GM11168 (cell line): Measurements from ENCODE around the gene TECPR2.

Experiments
- in situ Hi-C: fragments of 300-500 bp; cut with MboI; formaldehyde crosslinking; loops from one replicate; pipeline ENCODE4 v1.12.0; 2022; ENCODE audit warnings: low sequenced_read_pairs; ENCODE audit not compliant: unreplicated experiment

Gene TECPR2

GRCh38 chr14:102419716-102420115 is 57.0 kb downstream of the TECPR2 start:
- in situ Hi-C loops, result no loop called here

- in situ Hi-C loops, result no loop called here
Observed at GRCh38 chr14:102421411-102422057, 58.8 kb downstream of the TECPR2 start.

DNA sequence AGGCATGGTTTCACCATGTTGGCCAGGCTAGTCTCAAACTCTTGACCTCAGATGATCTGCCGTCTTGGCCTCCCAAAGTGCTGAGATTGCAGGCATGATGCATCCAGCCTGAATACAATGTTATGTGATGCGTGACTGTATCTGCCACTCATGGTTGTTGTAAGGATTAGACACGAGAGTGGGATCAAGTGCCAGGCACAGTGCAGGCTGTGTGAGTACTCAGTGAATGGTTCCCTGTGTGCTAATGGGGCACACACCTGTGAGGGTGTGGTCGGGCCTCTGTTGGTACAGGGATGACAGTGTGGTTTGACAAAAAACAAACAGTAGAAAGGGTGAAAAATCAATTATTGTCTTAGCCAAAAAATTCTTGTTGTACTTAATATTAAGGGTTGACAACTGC is 61.8 kb downstream of the TECPR2 start:
- in situ Hi-C loops, result no loop called here

- in situ Hi-C loops, result no loop called here
Observed at GRCh38 chr14:102424923-102425322, 62.2 kb downstream of the TECPR2 start.

GRCh38 chr14:102426796-102427195 is 64.1 kb downstream of the TECPR2 start:
- in situ Hi-C loops, result no loop called here

- in situ Hi-C loops, result no loop called here
Observed at GRCh38 chr14:102427642-102428041, 64.9 kb downstream of the TECPR2 start.

GRCh38 chr14:102430212-102430908 is 67.6 kb downstream of the TECPR2 start:
- in situ Hi-C loops, result no loop called here

DNA sequence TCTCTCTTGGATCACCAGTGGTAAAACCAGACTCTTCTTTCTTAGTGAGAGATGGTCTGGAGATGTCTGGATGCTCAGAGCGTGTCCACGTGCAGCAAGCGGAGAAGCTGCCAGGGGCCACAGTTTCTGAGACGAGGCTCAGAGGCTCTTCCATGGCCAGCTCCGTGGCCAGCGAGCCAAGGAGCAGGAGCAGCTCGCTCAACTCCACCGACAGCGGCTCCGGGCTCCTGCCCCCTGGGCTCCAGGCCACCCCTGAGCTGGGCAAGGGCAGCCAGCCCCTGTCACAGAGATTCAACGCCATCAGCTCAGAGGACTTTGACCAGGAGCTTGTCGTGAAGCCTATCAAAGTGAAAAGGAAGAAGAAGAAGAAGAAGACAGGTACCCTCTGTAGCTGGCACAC is 69.0 kb downstream of the TECPR2 start:
- in situ Hi-C loops, result no loop called here

DNA sequence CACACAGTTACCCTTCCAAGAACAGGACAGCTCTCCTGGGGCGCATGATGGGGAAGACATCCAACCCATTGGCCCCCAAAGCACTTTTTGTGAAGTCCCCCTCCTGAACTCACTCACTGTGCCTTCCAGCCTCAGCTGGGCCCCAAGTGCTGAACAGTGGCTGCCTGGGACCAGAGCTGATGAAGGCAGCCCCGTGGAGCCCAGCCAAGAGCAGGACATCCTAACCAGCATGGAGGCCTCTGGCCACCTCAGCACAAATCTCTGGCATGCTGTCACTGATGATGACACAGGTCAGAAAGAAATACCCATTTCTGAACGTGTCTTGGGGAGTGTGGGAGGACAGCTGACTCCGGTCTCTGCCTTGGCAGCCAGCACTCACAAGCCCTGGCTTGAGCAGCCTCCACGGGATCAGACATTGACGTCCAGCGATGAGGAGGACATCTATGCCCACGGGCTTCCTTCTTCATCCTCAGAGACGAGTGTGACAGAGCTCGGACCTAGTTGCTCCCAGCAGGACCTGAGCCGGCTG is 72.0 kb downstream of the TECPR2 start:
- in situ Hi-C loops, result no loop called here

GRCh38 chr14:102437997-102438915 is 75.5 kb downstream of the TECPR2 start:
- in situ Hi-C loops, result no loop called here

- in situ Hi-C loops, result no loop called here
Observed at GRCh38 chr14:102439556-102439955, 76.8 kb downstream of the TECPR2 start.

- in situ Hi-C loops, result no loop called here
Observed at GRCh38 chr14:102440392-102440791, 77.7 kb downstream of the TECPR2 start.

GRCh38 chr14:102442241-102443211 is 79.8 kb downstream of the TECPR2 start:
- in situ Hi-C loops, result no loop called here

DNA sequence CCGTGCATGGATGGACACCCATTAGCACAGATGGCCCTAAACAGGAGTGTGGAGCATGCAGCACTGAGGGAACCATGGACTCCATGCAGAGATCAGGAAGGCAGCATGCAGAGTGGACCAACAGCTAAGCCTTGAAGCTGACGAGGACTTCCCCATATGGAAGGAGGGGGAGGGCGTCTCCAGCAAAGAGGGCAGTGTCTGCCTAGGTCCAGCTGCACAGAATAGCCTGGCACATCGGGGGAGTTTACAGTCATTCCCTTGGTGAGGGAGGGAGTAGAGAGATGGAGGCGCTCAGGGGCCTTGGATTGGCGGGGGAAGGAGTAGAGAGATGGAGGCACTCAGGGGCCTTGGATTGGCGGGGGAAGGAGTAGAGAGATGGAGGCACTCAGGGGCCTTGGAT is 82.3 kb downstream of the TECPR2 start:
- in situ Hi-C loops, result no loop called here

GRCh38 chr14:102445641-102446040 is 82.9 kb downstream of the TECPR2 start:
- in situ Hi-C loops, result no loop called here

GRCh38 chr14:102450206-102451063 is 87.7 kb downstream of the TECPR2 start:
- in situ Hi-C loops, result no loop called here

- in situ Hi-C loops, result no loop called here
Observed at GRCh38 chr14:102451064-102451352, 88.3 kb downstream of the TECPR2 start.

DNA sequence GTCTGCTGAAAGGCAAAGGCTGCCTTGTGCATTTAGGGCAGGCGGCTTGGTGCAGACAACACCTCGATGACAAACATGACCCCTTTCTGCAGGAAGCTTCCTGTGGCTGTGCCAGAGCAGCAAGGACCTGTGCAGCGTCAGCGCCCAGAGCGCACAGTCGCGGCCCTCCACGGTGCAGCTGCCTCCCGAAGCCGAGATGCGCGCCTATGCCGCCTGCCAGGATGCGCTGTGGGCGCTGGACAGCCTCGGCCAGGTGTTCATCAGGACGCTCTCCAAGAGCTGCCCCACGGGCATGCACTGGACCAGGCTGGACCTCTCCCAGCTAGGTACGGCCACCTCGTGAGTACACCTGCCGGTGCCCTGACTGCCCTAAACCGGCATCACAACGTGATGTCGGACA is 89.6 kb downstream of the TECPR2 start:
- in situ Hi-C loops, result no loop called here

DNA sequence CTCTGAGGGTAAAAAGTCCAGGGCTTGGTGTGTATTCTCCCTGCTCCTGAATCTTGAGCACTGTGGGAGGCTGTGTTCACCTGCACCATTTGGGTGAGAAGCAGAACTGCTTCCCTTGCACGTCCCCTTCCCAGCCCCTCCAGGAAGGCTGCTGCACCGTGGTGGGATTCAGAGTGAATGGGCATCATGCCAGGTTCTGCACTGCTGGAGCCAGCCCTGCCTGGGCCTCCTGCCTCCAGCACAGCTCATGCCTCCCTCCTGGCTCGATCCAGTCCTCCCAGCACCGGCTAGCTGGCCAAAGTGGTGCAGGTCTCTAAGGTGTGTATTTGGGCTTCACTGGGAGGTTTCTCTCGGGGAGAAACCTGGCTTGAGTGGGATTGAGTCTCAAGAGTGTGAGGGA is 92.0 kb downstream of the TECPR2 start:
- in situ Hi-C loops, result no loop called here
